ENCODE results near the gene IL17F.

The IL17F gene

DNA sequence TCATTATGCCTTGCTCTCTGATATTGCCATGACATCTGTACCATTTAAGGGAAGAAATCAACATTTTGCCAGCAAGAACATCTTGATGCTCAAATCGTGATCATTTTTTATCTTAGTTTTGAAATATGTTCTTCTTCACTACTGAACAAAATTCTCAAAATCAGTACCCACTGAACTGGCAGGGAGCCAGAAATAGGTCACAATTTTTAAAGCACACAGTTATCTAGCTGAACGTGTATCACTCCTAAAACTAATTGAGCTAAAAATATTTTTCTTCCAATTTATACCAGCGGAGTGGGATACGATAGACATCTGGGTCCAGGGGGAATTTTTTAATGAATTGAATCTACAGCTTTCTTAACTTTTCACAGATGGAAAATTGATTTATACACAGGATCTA is 11.3 kb downstream of the IL17F start:
- no peak overlapping the region for H3K27ac ChIP-seq
- peaks cover 64% of the 10 kb centered on the region for H3K4me1 ChIP-seq (ENCODE audit: low read depth, poor library complexity, severe bottlenecking)
- H2AFZ ChIP-seq (ENCODE audit: low read depth) = no peak overlapping the region
- no peaks in the 10 kb centered on the region for H3K36me3 ChIP-seq (ENCODE audit: insufficient read depth)
- TF ChIP-seq, protein P1, sequence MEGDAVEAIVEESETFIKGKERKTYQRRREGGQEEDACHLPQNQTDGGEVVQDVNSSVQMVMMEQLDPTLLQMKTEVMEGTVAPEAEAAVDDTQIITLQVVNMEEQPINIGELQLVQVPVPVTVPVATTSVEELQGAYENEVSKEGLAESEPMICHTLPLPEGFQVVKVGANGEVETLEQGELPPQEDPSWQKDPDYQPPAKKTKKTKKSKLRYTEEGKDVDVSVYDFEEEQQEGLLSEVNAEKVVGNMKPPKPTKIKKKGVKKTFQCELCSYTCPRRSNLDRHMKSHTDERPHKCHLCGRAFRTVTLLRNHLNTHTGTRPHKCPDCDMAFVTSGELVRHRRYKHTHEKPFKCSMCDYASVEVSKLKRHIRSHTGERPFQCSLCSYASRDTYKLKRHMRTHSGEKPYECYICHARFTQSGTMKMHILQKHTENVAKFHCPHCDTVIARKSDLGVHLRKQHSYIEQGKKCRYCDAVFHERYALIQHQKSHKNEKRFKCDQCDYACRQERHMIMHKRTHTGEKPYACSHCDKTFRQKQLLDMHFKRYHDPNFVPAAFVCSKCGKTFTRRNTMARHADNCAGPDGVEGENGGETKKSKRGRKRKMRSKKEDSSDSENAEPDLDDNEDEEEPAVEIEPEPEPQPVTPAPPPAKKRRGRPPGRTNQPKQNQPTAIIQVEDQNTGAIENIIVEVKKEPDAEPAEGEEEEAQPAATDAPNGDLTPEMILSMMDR (conservative IDR thresholded peaks at IDR 0.05; ENCODE audit: low read depth, low read length) = no peak
- no peak overlapping the region for H3K4me2 ChIP-seq
- no peaks in the 10 kb centered on the region for H3K79me2 ChIP-seq (ENCODE audit: insufficient read depth, low read depth)
- H3K27me3 ChIP-seq (ENCODE audit: insufficient read depth, low read depth) = peaks cover 10% of the 10 kb centered on the region; the same call in 1 of the 2 replicates
- H3K9ac ChIP-seq = no peak overlapping the region
- H4K20me1 ChIP-seq (ENCODE audit: insufficient read depth) = no peaks in the 10 kb centered on the region
- H3K4me3 ChIP-seq (IDR thresholded peaks at IDR 0.05; ENCODE audit: insufficient read depth, low read depth, low read length) = no peak overlapping the region

DNA sequence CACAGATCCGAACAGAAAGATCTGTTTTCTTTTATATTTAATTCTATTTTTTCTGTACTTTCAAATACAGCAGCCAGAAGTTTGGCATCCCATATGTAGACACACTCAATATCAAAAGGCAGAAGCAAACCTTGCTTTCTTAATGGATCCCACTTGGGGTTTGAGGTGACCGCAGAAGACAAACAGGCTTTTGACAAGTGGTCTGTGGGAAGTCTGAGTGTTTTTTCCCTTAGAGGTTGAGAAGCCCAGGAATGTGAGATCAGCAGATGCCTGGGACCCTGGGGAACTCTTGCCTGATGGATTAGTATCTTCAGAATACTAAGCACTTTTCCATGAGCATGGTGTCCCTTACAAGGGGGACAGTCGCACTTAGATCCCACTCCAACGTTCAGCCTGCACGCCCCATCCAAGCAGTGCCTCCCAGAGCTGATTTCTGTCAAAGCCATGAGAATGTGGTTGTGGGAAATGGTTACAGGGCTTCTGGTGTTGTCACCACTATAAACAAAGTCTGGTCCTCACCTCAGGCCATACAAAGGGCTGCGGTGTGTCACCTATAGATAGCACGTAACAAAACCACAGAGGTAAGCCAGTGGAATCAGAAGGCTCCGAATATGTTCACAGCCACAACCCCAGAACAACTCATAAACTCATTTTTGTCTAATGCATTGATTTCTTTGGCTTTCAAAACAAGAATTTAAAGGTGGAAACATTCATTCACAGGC is 12.7 kb downstream of the IL17F start:
- Histone ChIP-seq H3K27ac (no peak overlapping the region), H3K4me2 (peak overlapping the region; percentile 66), H4K20me1 (ENCODE audit: insufficient read depth) (no peaks in the 10 kb centered on the region), H3K9ac (no peak overlapping the region), H3K4me3 (IDR thresholded peaks at IDR 0.05; ENCODE audit: insufficient read depth, low read depth, low read length) (no peak overlapping the region), H3K79me2 (ENCODE audit: insufficient read depth, low read depth) (no peaks in the 10 kb centered on the region), H3K27me3 (ENCODE audit: insufficient read depth, low read depth) (peaks cover 10% of the 10 kb centered on the region; the same call in 1 of the 2 replicates), H3K36me3 (ENCODE audit: insufficient read depth) (no peaks in the 10 kb centered on the region), H2AFZ (ENCODE audit: low read depth) (no peak overlapping the region), H3K4me1 (ENCODE audit: low read depth, poor library complexity, severe bottlenecking) (peaks cover 78% of the 10 kb centered on the region)
- TF ChIP-seq, protein P1 (conservative IDR thresholded peaks at IDR 0.05; ENCODE audit: low read depth, low read length) = no peak

DNA sequence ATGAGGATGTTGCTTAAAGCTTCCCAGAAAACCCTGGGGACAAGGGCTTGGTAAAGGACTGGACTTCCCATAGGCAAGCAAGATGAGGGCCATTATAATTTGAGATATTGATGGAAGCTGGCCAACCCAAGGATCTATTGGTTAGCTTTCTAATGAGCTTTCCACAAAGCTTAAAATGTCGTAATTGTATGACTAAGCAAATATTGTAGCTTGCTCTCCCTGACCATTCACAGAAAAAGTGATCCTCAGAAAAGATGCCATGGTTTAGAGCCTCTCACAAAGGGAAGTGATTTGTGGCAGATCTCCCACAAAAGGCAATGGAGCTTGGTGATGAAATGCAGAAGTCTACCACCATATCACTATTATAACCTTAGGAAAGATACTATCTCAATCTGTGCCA is 13.6 kb downstream of the IL17F start:
- Histone ChIP-seq H2AFZ (ENCODE audit: low read depth) (no peak overlapping the region), H4K20me1 (ENCODE audit: insufficient read depth) (no peaks in the 10 kb centered on the region), H3K4me2 (peak overlapping the region; percentile 66; the same call in 1 of the 2 replicates), H3K9ac (no peak overlapping the region), H3K27me3 (ENCODE audit: insufficient read depth, low read depth) (peaks cover 10% of the 10 kb centered on the region; the same call in 1 of the 2 replicates), H3K36me3 (ENCODE audit: insufficient read depth) (no peaks in the 10 kb centered on the region), H3K27ac (no peak overlapping the region), H3K4me1 (ENCODE audit: low read depth, poor library complexity, severe bottlenecking) (peaks cover 86% of the 10 kb centered on the region), H3K79me2 (ENCODE audit: insufficient read depth, low read depth) (no peaks in the 10 kb centered on the region), H3K4me3 (IDR thresholded peaks at IDR 0.05; ENCODE audit: insufficient read depth, low read depth, low read length) (no peak overlapping the region)
- TF ChIP-seq, protein P1 (conservative IDR thresholded peaks at IDR 0.05; ENCODE audit: low read depth, low read length) = no peak

- TF ChIP-seq, protein P1 (conservative IDR thresholded peaks at IDR 0.05; ENCODE audit: low read depth, low read length) = no peak
- no peaks in the 10 kb centered on the region for H3K79me2 ChIP-seq (ENCODE audit: insufficient read depth, low read depth)
- H3K27ac ChIP-seq = peak overlapping the region; percentile 7; the same call in 1 of the 2 replicates
- no peak overlapping the region for H2AFZ ChIP-seq (ENCODE audit: low read depth)
- H3K4me3 ChIP-seq (IDR thresholded peaks at IDR 0.05; ENCODE audit: insufficient read depth, low read depth, low read length) = no peak overlapping the region
- no peaks in the 10 kb centered on the region for H3K36me3 ChIP-seq (ENCODE audit: insufficient read depth)
- peak overlapping the region; percentile 52 for H3K4me2 ChIP-seq
- H4K20me1 ChIP-seq (ENCODE audit: insufficient read depth) = no peaks in the 10 kb centered on the region
- H3K27me3 ChIP-seq (ENCODE audit: insufficient read depth, low read depth) = peaks cover 6% of the 10 kb centered on the region; the same call in 1 of the 2 replicates
- H3K4me1 ChIP-seq (ENCODE audit: low read depth, poor library complexity, severe bottlenecking) = peaks cover 76% of the 10 kb centered on the region
- H3K9ac ChIP-seq = no peak overlapping the region
Measured at GRCh38 chr6:52227495-52227894, 16.8 kb downstream of the IL17F start.

All from KMS-11 (cell line).